Fibroblast of skin of left biceps (primary cell): ENCODE measurements around the gene TARBP2.
"Not testable (repeated sequence)": the region's sequence is repeated elsewhere in the genome, so short reads cannot be mapped to it uniquely, and the experiment has no call there.

Experiments used
- DNase-seq, 2 experiments: peaks; one replicate each; pipeline ENCODE4 v3.0.0-alpha.2; 2013; ENCODE audit warnings: low read depth in 2 of 2

Gene TARBP2

GRCh38 chr12:53513712-53514410 is 12.8 kb downstream of the TARBP2 start:
- DNase-seq: no peak

DNA sequence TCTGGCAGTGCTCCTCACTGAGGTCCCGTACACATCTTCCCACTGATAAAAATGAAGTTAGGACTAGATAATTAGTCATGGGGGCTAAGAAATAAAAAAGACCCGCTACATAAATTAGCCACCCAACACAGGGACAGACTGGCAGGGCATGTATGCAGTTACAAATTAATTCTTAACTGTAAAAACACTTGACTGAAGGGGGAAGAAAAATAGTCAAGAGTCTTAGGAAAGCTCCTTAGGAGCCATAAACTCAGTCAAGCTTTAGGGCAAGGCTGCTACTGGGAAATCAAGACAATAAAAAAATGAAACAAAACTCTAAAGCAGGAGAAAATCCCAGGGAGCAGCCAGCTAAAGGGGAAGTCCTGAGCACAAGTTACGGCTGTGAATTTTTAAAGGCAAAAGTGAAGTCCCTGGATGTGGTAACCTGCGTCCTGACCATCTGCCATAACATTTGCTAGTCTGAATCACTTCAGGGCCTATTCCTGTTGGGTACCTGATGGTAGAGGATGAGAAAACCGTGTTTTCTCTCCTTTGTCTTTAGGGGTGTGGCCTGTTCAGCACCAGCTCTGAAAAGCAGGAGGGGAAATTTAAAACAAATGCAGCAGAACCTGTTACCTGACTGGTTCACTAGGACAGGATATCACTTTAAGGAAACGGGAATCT is 13.7 kb downstream of the TARBP2 start:
- DNase-seq: no peak

GRCh38 chr12:53515291-53515680 is 14.2 kb downstream of the TARBP2 start:
- DNase-seq: no peak

- no peak for DNase-seq
These were observed 15.8 kb downstream of the TARBP2 start for GRCh38 chr12:53516758-53517455.

- DNase-seq: no peak
These were observed 17.3 kb downstream of the TARBP2 start for GRCh38 chr12:53518381-53518780.

- no peak for DNase-seq
These were observed 22.0 kb downstream of the TARBP2 start for GRCh38 chr12:53523131-53523530.

- DNase-seq: no peak
These were observed 23.4 kb downstream of the TARBP2 start for GRCh38 chr12:53524476-53524875.

DNA sequence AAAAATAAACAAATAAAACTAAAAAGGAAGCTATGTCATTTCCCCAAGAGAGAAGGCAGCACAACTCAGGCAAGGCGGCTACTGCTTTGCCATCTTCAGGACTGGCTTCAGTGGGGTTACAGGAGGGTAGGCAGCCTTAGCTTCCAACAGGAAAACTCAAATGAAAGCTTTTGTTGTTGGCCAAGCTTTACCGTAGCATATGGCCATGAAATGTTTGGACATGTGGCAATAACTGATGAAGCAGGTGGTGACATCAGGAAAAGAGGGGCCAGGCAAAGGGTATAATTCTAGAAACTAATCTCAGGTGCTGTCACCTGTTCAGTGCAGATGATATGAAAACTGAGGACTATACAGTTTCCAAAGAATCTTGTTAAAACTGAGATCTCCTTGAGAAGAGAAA is 29.0 kb downstream of the TARBP2 start:
- DNase-seq: no peak

DNA sequence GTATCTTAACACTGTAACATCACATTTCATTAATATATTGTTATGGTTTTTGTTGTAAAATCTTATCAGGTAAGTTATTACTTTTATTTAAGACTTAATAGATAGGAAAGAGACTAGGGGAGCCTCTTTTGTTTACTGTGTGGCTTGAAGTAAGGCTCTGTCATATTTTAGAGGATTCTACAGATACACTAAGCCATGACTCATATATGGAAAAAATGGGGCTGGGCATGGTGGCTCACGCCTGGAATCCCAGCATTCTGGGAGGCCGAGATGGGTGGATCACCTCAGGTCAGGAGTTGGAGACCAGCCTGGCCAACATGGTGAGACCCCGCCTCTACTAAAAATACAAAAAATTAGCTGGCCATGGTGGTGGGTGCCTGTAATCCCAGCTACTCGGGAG is 29.8 kb downstream of the TARBP2 start:
- no peak for DNase-seq

- DNase-seq: no peak
These were observed 30.9 kb downstream of the TARBP2 start for GRCh38 chr12:53532021-53532420.

- no peak for DNase-seq
These were observed 31.7 kb downstream of the TARBP2 start for GRCh38 chr12:53532524-53533445.

- no peak for DNase-seq
These were observed 32.4 kb downstream of the TARBP2 start for GRCh38 chr12:53533471-53533870.

- no peak for DNase-seq
These were observed 35.9 kb downstream of the TARBP2 start for GRCh38 chr12:53536962-53537361.

DNA sequence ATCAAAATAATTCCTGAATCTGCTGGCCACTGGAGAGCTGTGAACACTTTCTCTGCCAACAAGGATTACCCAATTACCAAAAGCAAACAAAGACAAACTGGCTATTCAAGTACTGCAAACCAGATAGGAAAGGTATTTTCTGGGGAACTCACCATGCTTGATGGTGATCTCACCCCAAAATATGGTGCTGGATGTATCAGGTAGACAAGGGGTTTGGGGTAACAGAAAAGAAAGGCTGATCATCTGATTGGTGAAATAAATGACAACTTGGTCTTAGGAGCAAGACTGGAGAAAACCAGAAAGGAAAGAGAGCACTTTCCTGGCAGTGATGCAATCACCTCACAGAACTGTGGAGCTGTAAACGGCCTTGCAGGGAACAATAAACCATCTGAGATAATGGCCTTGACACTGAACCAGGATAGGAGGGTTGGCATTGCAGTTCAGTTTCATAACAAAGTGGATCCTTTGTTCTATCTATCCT is 37.2 kb downstream of the TARBP2 start:
- no peak for DNase-seq

- DNase-seq: no peak
These were observed 38.4 kb downstream of the TARBP2 start for GRCh38 chr12:53539526-53539925.

DNA sequence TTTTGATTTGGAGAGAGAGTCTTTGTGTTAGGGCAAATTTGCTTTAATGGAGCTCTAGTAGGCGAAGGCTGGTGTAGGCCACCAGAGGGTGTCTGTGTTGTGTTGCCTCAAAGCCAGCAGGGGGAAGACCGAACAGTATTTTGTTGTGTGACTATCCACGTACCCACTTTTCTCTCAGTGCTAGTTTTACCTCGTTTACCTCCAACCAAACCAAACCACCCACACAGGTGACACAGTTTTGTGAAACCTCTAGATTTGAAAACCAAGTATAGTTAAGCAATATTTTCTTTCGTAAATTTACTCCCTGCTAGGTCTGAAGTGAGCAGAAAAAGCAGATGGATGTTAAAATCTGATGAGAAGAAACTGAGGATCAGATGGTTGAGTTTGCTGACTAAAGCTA is 42.5 kb downstream of the TARBP2 start:
- DNase-seq: peak in 1 of 2 experiments; percentile 38

- not testable (repeated sequence) for DNase-seq
These were observed 47.3 kb downstream of the TARBP2 start for GRCh38 chr12:53548354-53548753.

- not testable (repeated sequence) for DNase-seq
These were observed 49.0 kb downstream of the TARBP2 start for GRCh38 chr12:53550131-53550530.

GRCh38 chr12:53550595-53550994 is 49.5 kb downstream of the TARBP2 start:
- DNase-seq: no peak

DNA sequence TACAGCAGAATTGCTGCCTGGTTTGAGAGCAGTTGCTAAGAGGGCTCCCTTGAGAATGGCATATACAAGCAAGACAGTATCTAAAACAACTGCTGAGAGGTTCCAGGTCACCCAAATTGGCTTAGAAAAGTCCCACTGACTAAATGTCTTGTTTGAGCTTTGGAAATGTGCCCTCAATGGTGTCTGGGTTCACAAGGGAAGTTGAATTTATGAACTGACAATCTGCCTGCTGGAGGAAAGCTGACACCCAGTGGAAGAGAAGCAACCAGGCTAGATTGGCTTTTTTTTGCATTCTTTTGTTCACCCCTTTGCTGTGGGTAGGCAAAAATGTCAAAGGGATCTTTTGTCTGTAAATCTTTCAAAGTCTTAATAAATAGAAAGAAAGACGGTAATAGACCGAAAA is 50.8 kb downstream of the TARBP2 start:
- no peak for DNase-seq
